Measurements from ENCODE around the gene THEMIS.
A peak's percentile ranks its signal among the peaks of the same experiment; 100 is the strongest.
"Not testable (repeated sequence)": the region's sequence is repeated elsewhere in the genome, so short reads cannot be mapped to it uniquely, and the experiment has no call there.

The THEMIS gene

DNA sequence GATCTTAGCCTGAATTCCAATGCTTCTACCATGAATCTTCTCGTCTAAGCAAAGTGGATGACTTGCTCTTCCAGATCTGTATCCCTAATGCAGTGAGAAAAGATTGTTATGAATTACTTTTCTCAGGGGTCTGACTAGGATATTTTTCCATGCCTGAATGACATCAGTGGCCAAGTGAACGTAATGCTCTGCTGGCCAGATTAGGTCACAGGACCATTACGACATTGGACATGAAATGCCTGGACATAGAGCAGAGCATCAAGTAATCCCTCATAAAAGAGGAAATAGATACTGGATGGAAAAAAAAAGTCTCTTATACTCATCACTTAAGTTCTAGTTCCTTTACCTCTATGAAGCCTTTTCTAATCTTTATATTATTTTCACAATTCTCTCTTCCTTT lies 12.1 kb upstream of the THEMIS start:
- no peak for DNase-seq (ENCODE audit: low spot score)

- DNase-seq (ENCODE audit: low spot score) = no peak
Measured at GRCh38 chr6:127907960-127908640, 7.2 kb upstream of the THEMIS start.

DNA sequence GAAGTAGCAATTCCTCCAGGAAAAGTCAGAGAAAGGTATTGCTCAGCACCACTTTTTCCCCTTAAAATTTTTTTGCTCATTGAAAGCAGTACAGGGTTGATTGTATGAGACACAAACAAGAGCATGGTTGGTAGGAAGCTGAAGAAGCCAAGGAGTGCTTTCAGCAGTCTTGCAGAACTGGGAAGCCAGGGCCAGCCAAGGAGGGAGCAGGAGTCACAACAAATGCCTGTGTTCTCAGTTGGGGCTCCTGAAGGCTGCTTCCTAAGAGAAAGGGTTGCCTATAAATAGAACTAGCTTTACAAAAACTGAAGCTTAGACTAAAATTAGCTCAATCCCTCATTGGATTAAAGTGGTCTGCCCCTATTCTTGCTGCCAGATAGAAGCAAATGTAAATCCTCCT lies 3.3 kb upstream of the THEMIS start:
- no peak for DNase-seq (ENCODE audit: low spot score)

DNA sequence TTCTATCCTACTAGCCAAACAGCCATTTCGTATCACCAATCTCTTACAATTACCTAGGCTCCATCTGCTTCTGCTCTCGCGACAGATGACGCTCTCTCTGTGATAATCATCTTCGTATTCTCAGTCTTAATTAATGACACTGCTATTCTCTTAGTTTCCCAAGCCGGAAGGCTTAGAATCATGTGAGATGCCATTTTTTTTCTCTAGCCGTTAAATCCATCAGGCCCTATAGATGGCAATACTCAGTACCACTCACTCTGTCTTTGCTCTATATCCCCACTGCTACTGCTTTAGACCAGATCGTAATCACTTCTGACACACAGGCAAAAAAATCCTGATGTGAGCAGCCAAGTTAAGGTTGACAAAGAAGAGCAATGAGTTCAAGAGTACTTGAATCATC lies 2.1 kb upstream of the THEMIS start:
- no peak for DNase-seq (ENCODE audit: low spot score)

DNA sequence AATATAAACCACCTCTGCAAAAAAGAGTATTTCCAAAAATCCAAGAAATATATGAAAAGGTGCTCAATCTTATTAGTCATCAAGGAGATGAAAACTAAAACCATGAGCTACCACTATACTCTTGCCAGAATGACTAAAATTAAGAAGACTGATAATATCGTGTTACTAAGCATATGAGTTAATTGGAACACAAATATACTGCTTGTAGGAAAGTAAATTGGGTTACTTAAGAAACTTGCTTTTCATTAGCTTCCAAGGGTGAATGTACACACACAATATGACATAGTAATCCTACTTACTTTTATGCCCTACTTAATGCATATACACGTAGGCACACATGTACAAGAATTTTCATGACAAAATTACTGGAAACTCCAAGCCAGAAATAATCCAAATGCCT lies 3.4 kb downstream of the THEMIS start:
- DNase-seq (ENCODE audit: low spot score) = no peak

DNA sequence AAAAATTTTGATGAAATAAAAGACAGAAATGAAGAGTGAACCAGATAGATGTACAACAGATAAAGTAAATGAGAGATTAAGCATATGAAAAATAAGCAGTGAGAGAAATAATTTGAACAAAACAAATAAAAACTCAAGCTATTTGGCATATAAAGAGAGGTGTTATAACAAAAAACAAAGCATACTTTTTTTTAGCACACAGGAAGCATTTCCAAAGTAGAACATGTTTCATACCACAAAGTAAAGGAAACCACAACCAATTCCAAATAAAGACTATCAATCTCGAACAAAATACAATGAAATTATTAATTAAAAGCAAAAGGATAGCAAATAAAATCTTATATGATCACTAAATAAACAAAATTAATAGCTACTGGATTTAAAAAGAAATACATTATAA lies 6.8 kb downstream of the THEMIS start:
- no peak for DNase-seq (ENCODE audit: low spot score)

GRCh38 chr6:127893541-127893940 lies 7.3 kb downstream of the THEMIS start:
- DNase-seq (ENCODE audit: low spot score) = no peak

DNA sequence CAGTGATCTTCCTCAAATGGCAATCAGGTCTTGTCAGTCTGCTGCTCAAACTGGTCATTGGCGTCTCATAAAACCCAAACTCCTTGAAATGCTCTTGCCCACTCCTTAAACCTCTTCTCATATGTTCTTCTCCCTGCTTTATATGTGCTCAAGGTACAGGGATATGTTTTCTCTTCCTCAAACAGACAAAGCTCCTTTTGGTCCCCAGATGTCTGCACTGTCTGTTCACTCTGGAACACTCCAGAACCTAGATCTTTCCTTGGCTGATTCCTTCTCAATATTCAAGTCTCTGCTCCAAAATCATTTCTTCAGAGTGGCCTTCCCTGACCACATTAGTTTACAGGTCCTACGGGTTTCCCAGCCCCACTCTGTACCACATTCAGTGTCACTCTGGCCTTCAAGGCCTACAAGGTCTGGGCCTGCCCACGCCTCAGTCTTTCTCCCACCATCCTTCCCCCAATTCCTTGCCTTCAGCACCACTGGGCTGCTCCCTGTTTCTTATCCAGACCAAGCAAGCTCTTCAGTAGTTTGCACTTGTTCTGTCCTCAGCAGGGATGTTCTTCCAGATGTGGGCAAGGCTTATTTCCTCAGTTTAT lies 9.0 kb downstream of the THEMIS start:
- no peak for DNase-seq (ENCODE audit: low spot score)

DNA sequence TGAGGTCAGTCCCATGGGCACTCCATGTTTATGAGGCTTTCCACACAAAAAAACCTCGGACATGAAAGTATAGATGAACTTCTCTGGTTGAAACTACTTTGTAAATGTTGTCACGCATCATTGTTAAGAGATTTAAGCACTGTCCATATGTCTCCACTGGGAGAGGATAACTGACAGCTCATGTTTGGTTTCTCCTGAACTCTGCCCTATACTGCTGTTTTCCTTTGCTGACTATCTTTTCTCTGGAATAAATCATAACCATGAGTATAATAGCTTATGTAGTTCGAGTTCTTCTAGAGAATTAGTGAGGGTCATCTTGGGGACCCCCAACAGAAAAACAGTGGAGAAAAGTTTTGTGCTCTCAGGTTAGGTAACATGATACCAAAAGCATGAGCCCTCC lies 14.3 kb downstream of the THEMIS start:
- DNase-seq (ENCODE audit: low spot score) = no peak

DNA sequence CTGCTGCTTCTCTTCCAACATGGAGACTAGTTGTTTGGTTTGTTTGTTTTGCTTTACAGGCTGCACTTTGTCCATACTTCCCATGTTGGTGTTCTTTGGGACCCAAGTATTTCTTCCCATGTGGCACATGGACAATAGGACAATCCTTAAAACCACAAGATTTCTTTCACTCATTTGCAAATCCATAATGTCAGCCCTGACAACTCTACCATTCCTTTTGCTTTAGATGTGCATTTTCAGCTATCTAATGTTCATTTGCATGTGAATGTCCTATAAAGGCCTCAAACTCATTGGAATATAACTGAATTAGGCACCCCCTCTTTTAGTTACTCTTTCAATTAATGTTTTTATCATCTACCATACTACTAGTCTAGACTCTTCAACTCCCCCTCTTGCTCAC lies 16.7 kb downstream of the THEMIS start:
- DNase-seq (ENCODE audit: low spot score) = no peak

- not testable (repeated sequence) for DNase-seq (ENCODE audit: low spot score)
Measured at GRCh38 chr6:127881949-127882348, 18.9 kb downstream of the THEMIS start.

DNA sequence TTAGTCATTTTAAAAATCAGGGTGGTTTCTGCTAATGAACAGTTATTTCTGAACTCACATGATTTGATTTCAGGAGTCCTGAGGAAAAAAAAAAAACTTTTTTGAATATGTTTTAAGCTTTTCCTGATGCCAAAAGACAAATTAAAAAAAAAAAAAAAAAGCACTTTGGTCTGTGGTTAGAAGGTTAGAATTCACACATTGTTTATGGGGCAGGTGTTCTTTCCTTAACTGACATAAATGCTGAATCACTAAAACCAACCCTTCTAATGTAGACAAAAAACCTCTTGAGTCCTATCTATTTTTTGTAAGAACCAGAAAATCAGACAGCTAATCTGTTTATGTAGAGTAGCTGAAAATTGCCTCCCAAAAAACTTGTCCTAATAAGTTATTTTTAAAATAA lies 20.4 kb downstream of the THEMIS start:
- no peak for DNase-seq (ENCODE audit: low spot score)

- peak; percentile 79 for DNase-seq (ENCODE audit: low spot score)
Measured at GRCh38 chr6:127879685-127880084, 21.2 kb downstream of the THEMIS start.

DNA sequence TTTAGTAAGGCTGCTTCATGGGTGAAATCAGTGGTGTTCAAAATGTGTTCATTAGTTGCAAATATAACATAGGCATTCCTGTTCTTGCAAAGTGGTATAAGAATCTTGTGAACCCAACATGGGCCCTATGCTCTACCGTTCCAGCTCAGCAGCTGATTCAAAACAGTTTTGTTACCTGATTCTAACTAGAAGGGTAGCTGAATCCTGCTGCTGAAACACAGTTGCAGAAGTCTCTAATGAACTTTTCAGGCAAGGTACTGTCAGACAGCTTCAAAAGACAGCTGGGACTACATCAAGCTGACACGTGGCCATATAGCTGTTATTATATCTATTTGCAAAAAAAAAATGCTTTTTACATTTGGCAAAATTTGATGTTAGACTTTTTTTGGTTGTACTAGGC lies 22.7 kb downstream of the THEMIS start:
- DNase-seq (ENCODE audit: low spot score) = no peak

DNA sequence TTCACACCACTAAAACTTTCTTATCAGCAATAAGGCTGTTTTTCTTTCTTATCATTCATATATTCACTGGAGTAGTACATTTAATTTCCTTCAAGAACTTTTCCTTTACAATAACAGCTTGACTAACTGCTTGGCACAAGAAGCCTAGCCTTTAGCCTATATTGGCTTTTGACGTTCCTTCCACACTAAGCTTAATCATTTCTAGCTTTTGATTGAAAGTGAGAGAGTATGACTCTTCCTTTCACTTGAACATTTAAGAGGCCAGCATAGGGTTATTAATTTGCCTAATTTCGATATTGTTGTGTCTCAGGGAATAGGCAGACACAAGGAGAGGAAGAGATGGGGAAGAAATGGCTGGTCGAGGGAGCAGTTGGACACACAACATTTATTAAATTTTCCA lies 23.6 kb downstream of the THEMIS start:
- DNase-seq (ENCODE audit: low spot score) = no peak

GRCh38 chr6:127869772-127870404 lies 31.0 kb downstream of the THEMIS start:
- no peak for DNase-seq (ENCODE audit: low spot score)

DNA sequence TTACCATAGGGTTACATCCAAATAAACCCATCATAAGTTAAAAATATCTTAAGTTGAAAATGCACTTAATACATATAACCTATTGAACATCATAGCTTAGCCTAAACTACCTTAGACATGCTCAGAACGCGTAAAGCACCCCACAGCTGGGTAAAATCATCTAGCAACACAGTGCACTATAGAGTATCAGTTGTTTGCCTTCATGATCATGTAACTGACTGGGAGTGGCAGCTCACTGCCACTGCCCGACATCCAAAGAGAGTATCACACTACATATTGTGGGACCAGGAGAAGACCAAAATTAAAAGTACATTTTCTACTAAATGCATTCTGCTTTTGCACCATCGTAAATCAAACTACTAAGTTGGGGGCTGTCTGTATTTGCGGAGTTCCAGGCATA lies 31.7 kb downstream of the THEMIS start:
- no peak for DNase-seq (ENCODE audit: low spot score)

DNA sequence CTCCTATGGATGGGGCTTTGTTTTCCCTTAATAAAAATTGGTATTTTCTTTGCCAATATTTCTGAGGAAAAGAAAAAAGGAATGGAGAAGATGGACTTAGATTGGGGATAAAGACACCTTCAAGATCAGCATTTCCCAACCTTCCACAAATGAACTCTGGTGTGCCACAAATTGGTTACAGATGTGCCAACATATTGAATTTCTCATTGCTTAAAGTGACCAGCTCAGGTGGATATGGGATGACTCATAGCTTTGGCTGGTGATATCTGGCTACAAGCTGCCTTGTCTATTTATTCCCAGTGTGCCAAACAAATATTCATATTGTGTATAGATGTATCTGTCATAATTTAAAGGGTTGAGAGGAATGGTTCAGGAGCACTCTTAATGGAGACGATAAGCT lies 32.5 kb downstream of the THEMIS start:
- no peak for DNase-seq (ENCODE audit: low spot score)

DNA sequence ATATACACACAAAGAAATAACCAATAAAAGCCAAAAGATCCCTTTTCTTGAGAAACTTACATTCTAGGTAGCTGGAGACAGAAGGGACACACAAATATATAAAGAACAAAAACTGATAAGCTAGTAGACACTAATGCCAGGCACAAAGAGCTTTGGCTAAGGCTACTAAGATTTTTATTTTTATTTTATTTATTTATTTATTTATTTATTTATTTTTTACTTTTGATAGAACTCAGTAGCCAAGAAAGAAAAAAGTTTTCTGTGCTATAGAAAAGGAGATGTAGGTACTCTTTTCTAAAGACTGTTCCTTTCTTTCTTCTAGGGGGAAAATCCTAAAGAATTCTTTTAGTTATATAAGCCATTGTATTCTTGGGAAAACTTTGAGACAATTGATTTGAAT lies 34.1 kb downstream of the THEMIS start:
- DNase-seq (ENCODE audit: low spot score) = no peak

DNA sequence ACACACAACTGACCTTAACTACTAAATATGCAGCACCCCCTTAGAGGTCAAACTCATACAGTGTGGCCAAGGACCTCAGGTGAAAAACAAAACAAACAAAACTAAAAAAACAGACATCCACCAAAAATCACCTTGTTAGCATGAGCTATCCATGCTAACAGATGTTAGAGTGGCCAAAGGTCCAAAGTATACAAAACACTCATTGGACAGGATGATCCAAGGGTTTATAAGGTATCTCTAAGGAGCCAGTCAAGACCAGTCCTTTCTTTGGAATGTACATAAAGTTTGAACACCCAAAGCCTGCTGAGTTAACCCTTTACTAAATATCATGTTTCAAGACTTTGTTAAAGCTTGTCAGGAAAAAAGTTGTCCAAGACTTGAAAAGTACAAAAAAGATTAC lies 35.8 kb downstream of the THEMIS start:
- no peak for DNase-seq (ENCODE audit: low spot score)

DNA sequence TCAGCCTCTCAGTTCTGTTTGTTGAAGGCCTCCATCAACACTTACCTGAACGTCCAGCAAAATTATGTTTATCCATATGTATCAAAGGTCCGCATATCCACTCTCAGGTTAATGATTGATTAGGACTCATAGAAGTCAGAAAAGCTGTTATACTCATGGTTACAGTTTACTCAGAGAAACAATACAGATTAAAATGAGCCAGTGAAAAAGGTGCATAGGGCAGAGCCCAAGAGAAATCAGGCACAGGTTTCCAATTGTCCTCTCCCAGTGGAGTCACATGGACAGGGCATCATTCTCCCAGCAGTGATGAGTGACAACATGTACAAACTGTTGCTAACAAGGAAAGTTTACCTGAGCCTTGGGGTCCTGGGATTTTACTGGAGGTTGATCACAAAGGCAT lies 36.2 kb downstream of the THEMIS start:
- no peak for DNase-seq (ENCODE audit: low spot score)

- no peak for DNase-seq (ENCODE audit: low spot score)
Measured at GRCh38 chr6:127860723-127861122, 40.1 kb downstream of the THEMIS start.

- no peak for DNase-seq (ENCODE audit: low spot score)
Measured at GRCh38 chr6:127859956-127860355, 40.9 kb downstream of the THEMIS start.

Measured in ecto neural progenitor cell (in vitro differentiated cells).